NB4 (cell line): ENCODE measurements around the gene MIEF1.
A peak's percentile ranks its signal among the peaks of the same experiment; 100 is the strongest.

ENCODE experiments used
- POLR2A ChIP-seq: IDR thresholded peaks from 2 replicates; pipeline ENCODE4 v1.6.1; 2011; ENCODE audit warnings: mild to moderate bottlenecking; ENCODE audit not compliant: insufficient read length; ENCODE audit errors: extremely low read depth
- TF ChIP-seq, protein P1 (sequence below): IDR thresholded peaks from one replicate; pipeline ENCODE4 v1.5.1; 2012; ENCODE audit warnings: low read depth, low read length

DNA sequence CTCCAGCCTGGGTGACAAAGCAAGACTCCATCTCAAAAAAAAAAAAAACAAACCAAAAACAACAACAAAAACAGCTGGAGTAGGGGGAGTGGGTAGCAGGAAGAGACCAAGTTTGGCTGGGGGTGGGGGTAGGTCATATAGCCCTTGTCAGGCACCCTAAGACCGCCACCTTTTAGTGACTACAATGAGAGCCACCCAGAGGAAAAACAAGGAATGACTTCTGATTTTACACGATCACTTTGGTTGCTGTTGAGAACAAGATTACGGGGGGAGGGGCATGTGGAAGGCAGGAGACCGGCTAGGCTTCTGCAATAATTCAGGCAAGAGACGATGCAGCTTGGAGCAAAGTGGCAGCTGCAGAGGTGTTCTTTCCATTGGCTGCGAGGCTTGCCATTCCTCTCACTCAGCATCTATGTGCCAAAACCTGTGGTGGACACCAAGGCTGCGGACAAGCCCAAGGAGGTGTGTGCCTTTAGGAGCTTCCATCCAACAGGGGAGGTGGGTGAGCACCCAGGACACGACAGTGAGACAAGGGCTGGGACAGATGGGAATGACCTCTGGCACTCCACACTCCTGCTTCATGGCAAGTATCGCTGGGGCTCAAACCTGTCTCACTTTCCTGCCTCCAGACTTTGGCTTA, 28.7 kb downstream of the MIEF1 start:
- TF ChIP-seq, protein P1, sequence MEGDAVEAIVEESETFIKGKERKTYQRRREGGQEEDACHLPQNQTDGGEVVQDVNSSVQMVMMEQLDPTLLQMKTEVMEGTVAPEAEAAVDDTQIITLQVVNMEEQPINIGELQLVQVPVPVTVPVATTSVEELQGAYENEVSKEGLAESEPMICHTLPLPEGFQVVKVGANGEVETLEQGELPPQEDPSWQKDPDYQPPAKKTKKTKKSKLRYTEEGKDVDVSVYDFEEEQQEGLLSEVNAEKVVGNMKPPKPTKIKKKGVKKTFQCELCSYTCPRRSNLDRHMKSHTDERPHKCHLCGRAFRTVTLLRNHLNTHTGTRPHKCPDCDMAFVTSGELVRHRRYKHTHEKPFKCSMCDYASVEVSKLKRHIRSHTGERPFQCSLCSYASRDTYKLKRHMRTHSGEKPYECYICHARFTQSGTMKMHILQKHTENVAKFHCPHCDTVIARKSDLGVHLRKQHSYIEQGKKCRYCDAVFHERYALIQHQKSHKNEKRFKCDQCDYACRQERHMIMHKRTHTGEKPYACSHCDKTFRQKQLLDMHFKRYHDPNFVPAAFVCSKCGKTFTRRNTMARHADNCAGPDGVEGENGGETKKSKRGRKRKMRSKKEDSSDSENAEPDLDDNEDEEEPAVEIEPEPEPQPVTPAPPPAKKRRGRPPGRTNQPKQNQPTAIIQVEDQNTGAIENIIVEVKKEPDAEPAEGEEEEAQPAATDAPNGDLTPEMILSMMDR = peak; percentile 8
- no peak for TF ChIP-seq POLR2A
